ENCODE results near the gene GRIA3. TPM values are rescaled to one million over a fixed set of nuclear protein-coding genes. Genes with fewer than 3 reads are reported as not detected.

The GRIA3 gene
- total and polyA plus RNA-seq, 2 experiments from 2014 or later = 1.9 to 2.9 TPM

DNA sequence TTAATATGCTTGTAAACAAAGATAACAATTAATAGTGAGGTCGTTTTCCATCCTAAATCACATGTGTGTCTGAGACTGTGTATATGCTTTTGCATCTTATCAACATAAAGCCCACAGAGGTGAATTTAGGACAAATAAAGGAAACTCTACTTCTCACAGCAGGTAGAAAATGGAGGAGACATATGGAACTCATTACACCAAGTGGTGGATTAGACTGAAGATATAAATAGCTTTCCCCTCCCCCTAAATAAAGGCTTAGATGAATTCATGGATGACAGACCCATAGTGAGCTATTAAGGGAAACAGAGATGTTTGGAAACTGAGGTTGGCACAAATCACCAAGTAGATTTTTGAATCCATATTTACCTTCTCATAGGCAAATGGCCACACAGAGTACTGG lies 79.7 kb downstream of the GRIA3 start:
- Histone ChIP-seq H3K9me2 (replicated peaks; ENCODE audit: insufficient read depth) (no peaks in the 10 kb centered on the region), H2AFZ (no peak overlapping the region), H3K4me1 (ENCODE audit: insufficient read depth) (no peaks in the 10 kb centered on the region), H3K79me2 (no peaks in the 10 kb centered on the region), H3K27ac (no peak overlapping the region), H4K20me1 (ENCODE audit: insufficient read depth, poor library complexity, severe bottlenecking) (no peaks in the 10 kb centered on the region), H3K4me3 (no peak overlapping the region), H3K9me3 (ENCODE audit: low read depth) (no peaks in the 10 kb centered on the region), H3K4me2 (no peak overlapping the region), H3K36me3 (replicated peaks; ENCODE audit: insufficient read depth, low read depth) (no peaks in the 10 kb centered on the region), H3K27me3 (no peaks in the 10 kb centered on the region)
- no peak for DNase-seq (ENCODE audit: low spot score)
- WGBS (ENCODE audit: low lambda C conversion rate, missing lambda C conversion rate) = 27% methylated on average over 1 of the region's 1 CpG
- TF ChIP-seq EZH2 (IDR thresholded peaks at IDR 0.05; ENCODE audit: borderline replicate concordance) (no peak), EZH2phosphoT487 (IDR thresholded peaks at IDR 0.05; ENCODE audit: low read depth, severe bottlenecking, unreplicated experiment) (no peak)
- TF ChIP-seq, protein P1, sequence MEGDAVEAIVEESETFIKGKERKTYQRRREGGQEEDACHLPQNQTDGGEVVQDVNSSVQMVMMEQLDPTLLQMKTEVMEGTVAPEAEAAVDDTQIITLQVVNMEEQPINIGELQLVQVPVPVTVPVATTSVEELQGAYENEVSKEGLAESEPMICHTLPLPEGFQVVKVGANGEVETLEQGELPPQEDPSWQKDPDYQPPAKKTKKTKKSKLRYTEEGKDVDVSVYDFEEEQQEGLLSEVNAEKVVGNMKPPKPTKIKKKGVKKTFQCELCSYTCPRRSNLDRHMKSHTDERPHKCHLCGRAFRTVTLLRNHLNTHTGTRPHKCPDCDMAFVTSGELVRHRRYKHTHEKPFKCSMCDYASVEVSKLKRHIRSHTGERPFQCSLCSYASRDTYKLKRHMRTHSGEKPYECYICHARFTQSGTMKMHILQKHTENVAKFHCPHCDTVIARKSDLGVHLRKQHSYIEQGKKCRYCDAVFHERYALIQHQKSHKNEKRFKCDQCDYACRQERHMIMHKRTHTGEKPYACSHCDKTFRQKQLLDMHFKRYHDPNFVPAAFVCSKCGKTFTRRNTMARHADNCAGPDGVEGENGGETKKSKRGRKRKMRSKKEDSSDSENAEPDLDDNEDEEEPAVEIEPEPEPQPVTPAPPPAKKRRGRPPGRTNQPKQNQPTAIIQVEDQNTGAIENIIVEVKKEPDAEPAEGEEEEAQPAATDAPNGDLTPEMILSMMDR (IDR thresholded peaks at IDR 0.05; ENCODE audit: poor library complexity) = no peak

DNA sequence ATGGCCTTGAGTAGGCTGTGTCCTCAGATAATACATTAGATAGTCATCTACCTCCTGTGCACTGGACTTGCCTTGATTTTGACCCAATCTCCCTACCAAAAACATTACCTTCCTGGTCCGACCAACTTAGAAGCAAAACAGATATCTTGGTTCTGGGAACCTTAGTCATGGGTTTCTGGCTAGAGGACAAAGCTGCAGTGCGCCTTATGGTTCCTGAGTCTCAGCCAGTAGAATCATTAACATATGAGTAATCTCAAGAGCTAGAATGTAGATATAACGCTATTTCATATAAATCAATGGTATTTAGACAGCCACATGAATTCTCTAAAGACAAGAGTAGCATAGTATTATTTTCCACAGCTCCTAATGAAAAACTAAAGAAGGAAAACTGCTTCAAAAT lies 83.1 kb downstream of the GRIA3 start:
- H3K9me2 ChIP-seq (replicated peaks; ENCODE audit: insufficient read depth) = no peaks in the 10 kb centered on the region
- H2AFZ ChIP-seq = no peak overlapping the region
- no peaks in the 10 kb centered on the region for H3K4me1 ChIP-seq (ENCODE audit: insufficient read depth)
- H3K36me3 ChIP-seq (replicated peaks; ENCODE audit: insufficient read depth, low read depth) = no peaks in the 10 kb centered on the region
- DNase-seq (ENCODE audit: low spot score) = no peak
- H3K27me3 ChIP-seq = no peaks in the 10 kb centered on the region
- H4K20me1 ChIP-seq (ENCODE audit: insufficient read depth, poor library complexity, severe bottlenecking) = no peaks in the 10 kb centered on the region
- H3K4me3 ChIP-seq = no peak overlapping the region
- H3K27ac ChIP-seq = no peak overlapping the region
- WGBS (ENCODE audit: low lambda C conversion rate, missing lambda C conversion rate) = 71% methylated on average over 3 of the region's 3 CpGs
- H3K9me3 ChIP-seq (ENCODE audit: low read depth) = no peaks in the 10 kb centered on the region
- H3K4me2 ChIP-seq = no peak overlapping the region
- TF ChIP-seq EZH2 (IDR thresholded peaks at IDR 0.05; ENCODE audit: borderline replicate concordance) (no peak), EZH2phosphoT487 (IDR thresholded peaks at IDR 0.05; ENCODE audit: low read depth, severe bottlenecking, unreplicated experiment) (no peak)
- TF ChIP-seq, protein P1 (IDR thresholded peaks at IDR 0.05; ENCODE audit: poor library complexity) = no peak
- H3K79me2 ChIP-seq = no peaks in the 10 kb centered on the region

DNA sequence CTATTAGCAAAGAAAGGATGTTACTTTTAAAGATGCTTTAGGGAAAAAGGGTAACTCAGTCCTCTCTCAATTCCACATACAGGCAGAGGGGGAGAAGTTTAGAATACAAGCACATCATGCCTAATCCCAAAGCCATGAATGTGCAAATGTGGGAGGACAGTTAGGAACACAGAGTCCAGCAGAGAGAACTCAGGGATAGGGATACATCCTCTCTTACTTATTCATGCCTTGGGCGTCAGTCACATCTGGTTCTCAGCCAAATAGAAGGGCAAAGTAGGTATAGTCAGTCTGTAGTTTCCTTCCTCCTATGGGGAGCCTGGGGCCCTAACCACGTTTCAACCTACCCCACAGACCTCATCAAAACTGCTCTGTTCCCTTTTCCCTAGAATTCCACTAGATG lies 87.8 kb downstream of the GRIA3 start:
- Histone ChIP-seq H4K20me1 (ENCODE audit: insufficient read depth, poor library complexity, severe bottlenecking) (no peaks in the 10 kb centered on the region), H3K9me3 (ENCODE audit: low read depth) (no peaks in the 10 kb centered on the region), H3K36me3 (replicated peaks; ENCODE audit: insufficient read depth, low read depth) (no peaks in the 10 kb centered on the region), H3K27me3 (no peaks in the 10 kb centered on the region), H3K4me1 (ENCODE audit: insufficient read depth) (no peaks in the 10 kb centered on the region), H3K4me2 (no peak overlapping the region), H3K27ac (no peak overlapping the region), H2AFZ (no peak overlapping the region), H3K9me2 (replicated peaks; ENCODE audit: insufficient read depth) (no peaks in the 10 kb centered on the region), H3K4me3 (no peak overlapping the region), H3K79me2 (no peaks in the 10 kb centered on the region)
- TF ChIP-seq, protein P1 (IDR thresholded peaks at IDR 0.05; ENCODE audit: poor library complexity) = no peak
- no peak for TF ChIP-seq EZH2 (IDR thresholded peaks at IDR 0.05; ENCODE audit: borderline replicate concordance)
- TF ChIP-seq EZH2phosphoT487 (IDR thresholded peaks at IDR 0.05; ENCODE audit: low read depth, severe bottlenecking, unreplicated experiment) = no peak
- 63% methylated on average over 2 of the region's 2 CpGs for WGBS (ENCODE audit: low lambda C conversion rate, missing lambda C conversion rate)
- DNase-seq (ENCODE audit: low spot score) = no peak

DNA sequence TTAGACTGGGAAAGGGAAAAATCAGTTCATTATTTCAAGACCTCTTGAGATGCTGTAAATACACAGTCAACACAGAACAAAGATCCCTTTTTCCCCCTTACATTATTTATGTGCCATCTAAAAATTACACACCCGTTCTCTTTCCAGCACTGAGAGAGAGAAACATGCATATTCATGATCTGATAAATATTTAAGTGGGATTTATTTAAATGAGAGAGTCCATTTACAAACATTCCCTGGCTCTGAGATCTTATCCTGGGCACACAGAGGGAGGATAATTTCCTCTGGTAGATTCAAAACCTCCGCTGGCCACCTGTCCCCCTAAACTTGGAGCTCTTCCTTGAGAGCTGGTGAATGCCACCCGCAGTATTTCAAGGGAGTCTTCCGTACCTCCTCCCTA lies 88.6 kb downstream of the GRIA3 start:
- Histone ChIP-seq H3K4me2 (no peak overlapping the region), H3K4me1 (ENCODE audit: insufficient read depth) (no peaks in the 10 kb centered on the region), H3K9me3 (ENCODE audit: low read depth) (no peaks in the 10 kb centered on the region), H3K9me2 (replicated peaks; ENCODE audit: insufficient read depth) (no peaks in the 10 kb centered on the region), H3K27me3 (no peaks in the 10 kb centered on the region), H4K20me1 (ENCODE audit: insufficient read depth, poor library complexity, severe bottlenecking) (no peaks in the 10 kb centered on the region), H3K27ac (no peak overlapping the region), H3K79me2 (no peaks in the 10 kb centered on the region), H3K4me3 (no peak overlapping the region), H3K36me3 (replicated peaks; ENCODE audit: insufficient read depth, low read depth) (no peaks in the 10 kb centered on the region), H2AFZ (no peak overlapping the region)
- WGBS (ENCODE audit: low lambda C conversion rate, missing lambda C conversion rate) = 82% methylated on average over 4 of the region's 4 CpGs
- no peak for DNase-seq (ENCODE audit: low spot score)
- TF ChIP-seq EZH2phosphoT487 (IDR thresholded peaks at IDR 0.05; ENCODE audit: low read depth, severe bottlenecking, unreplicated experiment) = no peak
- TF ChIP-seq, protein P1 (IDR thresholded peaks at IDR 0.05; ENCODE audit: poor library complexity) = no peak
